Stimulated activated naive B cell treated with anti-CD40 and anti-IgM and Interleukin-4, amounts not matched to agents 10 μg/mL and 1 μg/mL and 100 μg/mL, for 72 hours (primary cell): ENCODE measurements around the gene OR2T2.
A peak's percentile ranks its signal among the peaks of the same experiment; 100 is the strongest.
"Not testable (repeated sequence)": the region's sequence is repeated elsewhere in the genome, so short reads cannot be mapped to it uniquely, and the experiment has no call there.

Experiments used
- ATAC-seq, 2 donors: fragments of 150-1000 bp; cut with Tn5 transposase; replicated peaks; 2 replicates each; pipeline ENCODE4 v1.10.0; 2021; ENCODE audit warnings: moderate library complexity in 1 of 2
- DNase-seq: peaks from one replicate; pipeline ENCODE4 v3.0.0; 2021
- H3K27ac Mint-ChIP-seq: one replicate; pipeline ENCODE4 v1.8.0; 2022; ENCODE audit warnings: mild to moderate bottlenecking, mixed read lengths
- H3K27me3 Mint-ChIP-seq, 2 donors: one replicate each; pipeline ENCODE4 v1.8.0; 2022; ENCODE audit warnings: mixed read lengths in 2 of 2
- H3K36me3 Mint-ChIP-seq, 2 donors: one replicate each; pipeline ENCODE4 v1.8.0; 2022; ENCODE audit warnings: mixed read lengths in 2 of 2, mild to moderate bottlenecking in 1 of 2
- H3K4me1 Mint-ChIP-seq, 2 donors: one replicate each; pipeline ENCODE4 v1.8.0; 2022; ENCODE audit warnings: mixed read lengths in 2 of 2, mild to moderate bottlenecking in 1 of 2
- H3K4me3 Mint-ChIP-seq, 2 donors: one replicate each; pipeline ENCODE4 v1.8.0; 2022; ENCODE audit warnings: mild to moderate bottlenecking in 2 of 2, mixed read lengths in 2 of 2, moderate library complexity in 1 of 2
- H3K9me3 Mint-ChIP-seq, 2 donors: one replicate each; pipeline ENCODE4 v1.8.0; 2022; ENCODE audit warnings: mixed read lengths in 2 of 2, mild to moderate bottlenecking in 1 of 2

Gene OR2T2

GRCh38 chr1:248475660-248476059, 30.2 kb downstream of the OR2T2 start:
- ATAC-seq, H3K27me3 Mint-ChIP-seq, H3K4me1 Mint-ChIP-seq, DNase-seq, H3K27ac Mint-ChIP-seq, H3K9me3 Mint-ChIP-seq, H3K36me3 Mint-ChIP-seq, H3K4me3 Mint-ChIP-seq: not testable (repeated sequence)

GRCh38 chr1:248481686-248482579, 36.5 kb downstream of the OR2T2 start:
- H3K9me3 Mint-ChIP-seq, H3K36me3 Mint-ChIP-seq, H3K4me1 Mint-ChIP-seq, H3K27me3 Mint-ChIP-seq, DNase-seq: not testable (repeated sequence)
- ATAC-seq = peak; percentile 46 to 50
- H3K4me3 Mint-ChIP-seq = peak overlapping the region; percentile 23 to 64
- peak overlapping the region; percentile 52 for H3K27ac Mint-ChIP-seq

- H3K27me3 Mint-ChIP-seq, H3K27ac Mint-ChIP-seq, ATAC-seq, H3K36me3 Mint-ChIP-seq, DNase-seq, H3K4me3 Mint-ChIP-seq, H3K9me3 Mint-ChIP-seq, H3K4me1 Mint-ChIP-seq: not testable (repeated sequence)
Measured at GRCh38 chr1:248488289-248488688, 42.9 kb downstream of the OR2T2 start, which contains the start of gene OR2T5. Gene OR2T5, plus strand, starts transcription at chr1:248488589. Its CDS starts 0 bp downstream, at chr1:248488589.

GRCh38 chr1:248496661-248497060, 51.2 kb downstream of the OR2T2 start:
- not testable (repeated sequence) for H3K27ac Mint-ChIP-seq, ATAC-seq, DNase-seq, H3K27me3 Mint-ChIP-seq, H3K36me3 Mint-ChIP-seq, H3K4me3 Mint-ChIP-seq, H3K4me1 Mint-ChIP-seq, H3K9me3 Mint-ChIP-seq

- DNase-seq, H3K27ac Mint-ChIP-seq, H3K4me1 Mint-ChIP-seq, H3K4me3 Mint-ChIP-seq, H3K36me3 Mint-ChIP-seq, H3K27me3 Mint-ChIP-seq, ATAC-seq, H3K9me3 Mint-ChIP-seq: not testable (repeated sequence)
Measured at GRCh38 chr1:248500305-248501035, 55.0 kb downstream of the OR2T2 start.
